ENCODE results near the gene DYNLT3. TPM values are rescaled to one million over a fixed set of nuclear protein-coding genes. Genes with fewer than 3 reads are reported as not detected.

DYNLT3 gene
- polyA plus RNA-seq, 4 donors: 39.0 to 51.3 (median 49.8) TPM

GRCh38 chrX:37846141-37846540 lies 1.2 kb downstream of the DYNLT3 start:
- no peak for DNase-seq (ENCODE audit: low read depth in 4 of 4, low spot score in 3 of 4)

- no peak for DNase-seq (ENCODE audit: low read depth in 4 of 4, low spot score in 3 of 4)
These were observed 2.7 kb downstream of the DYNLT3 start for GRCh38 chrX:37844622-37845021.

- no peak for DNase-seq (ENCODE audit: low read depth in 4 of 4, low spot score in 3 of 4)
These were observed 6.4 kb downstream of the DYNLT3 start for GRCh38 chrX:37840931-37841330.

- no peak for DNase-seq (ENCODE audit: low read depth in 4 of 4, low spot score in 3 of 4)
These were observed 12.4 kb downstream of the DYNLT3 start for GRCh38 chrX:37834937-37835336.

GRCh38 chrX:37830371-37830770 lies 17.0 kb downstream of the DYNLT3 start:
- no peak for DNase-seq (ENCODE audit: low read depth in 4 of 4, low spot score in 3 of 4)

GRCh38 chrX:37829721-37830120 lies 17.6 kb downstream of the DYNLT3 start:
- DNase-seq (ENCODE audit: low read depth in 4 of 4, low spot score in 3 of 4): no peak

GRCh38 chrX:37825215-37825842 lies 22.0 kb downstream of the DYNLT3 start:
- DNase-seq (ENCODE audit: low read depth in 4 of 4, low spot score in 3 of 4): no peak

GRCh38 chrX:37824491-37825214 lies 22.7 kb downstream of the DYNLT3 start:
- no peak for DNase-seq (ENCODE audit: low read depth in 4 of 4, low spot score in 3 of 4)

- no peak for DNase-seq (ENCODE audit: low read depth in 4 of 4, low spot score in 3 of 4)
These were observed 26.7 kb downstream of the DYNLT3 start for GRCh38 chrX:37820646-37821045.

- DNase-seq (ENCODE audit: low read depth in 4 of 4, low spot score in 3 of 4): no peak
These were observed 29.3 kb downstream of the DYNLT3 start for GRCh38 chrX:37818031-37818430.

- DNase-seq (ENCODE audit: low read depth in 4 of 4, low spot score in 3 of 4): no peak
These were observed 29.8 kb downstream of the DYNLT3 start for GRCh38 chrX:37817579-37817978.

GRCh38 chrX:37817176-37817575 lies 30.2 kb downstream of the DYNLT3 start:
- no peak for DNase-seq (ENCODE audit: low read depth in 4 of 4, low spot score in 3 of 4)

GRCh38 chrX:37816766-37817165 lies 30.6 kb downstream of the DYNLT3 start:
- DNase-seq (ENCODE audit: low read depth in 4 of 4, low spot score in 3 of 4): no peak

- no peak for DNase-seq (ENCODE audit: low read depth in 4 of 4, low spot score in 3 of 4)
These were observed 32.0 kb downstream of the DYNLT3 start for GRCh38 chrX:37815366-37815765.

GRCh38 chrX:37813570-37813969 lies 33.8 kb downstream of the DYNLT3 start:
- no peak for DNase-seq (ENCODE audit: low read depth in 4 of 4, low spot score in 3 of 4)

GRCh38 chrX:37812110-37812509 lies 35.3 kb downstream of the DYNLT3 start:
- no peak for DNase-seq (ENCODE audit: low read depth in 4 of 4, low spot score in 3 of 4)

- no peak for DNase-seq (ENCODE audit: low read depth in 4 of 4, low spot score in 3 of 4)
These were observed 37.4 kb downstream of the DYNLT3 start for GRCh38 chrX:37809970-37810369.

- DNase-seq (ENCODE audit: low read depth in 4 of 4, low spot score in 3 of 4): no peak
These were observed 44.3 kb downstream of the DYNLT3 start for GRCh38 chrX:37803057-37803456.

- DNase-seq (ENCODE audit: low read depth in 4 of 4, low spot score in 3 of 4): no peak
These were observed 45.3 kb downstream of the DYNLT3 start for GRCh38 chrX:37802028-37802427.

GRCh38 chrX:37800717-37801116 lies 46.7 kb downstream of the DYNLT3 start:
- DNase-seq (ENCODE audit: low read depth in 4 of 4, low spot score in 3 of 4): no peak

- DNase-seq (ENCODE audit: low read depth in 4 of 4, low spot score in 3 of 4): no peak
These were observed 47.4 kb downstream of the DYNLT3 start for GRCh38 chrX:37799936-37800335.

- no peak for DNase-seq (ENCODE audit: low read depth in 4 of 4, low spot score in 3 of 4)
These were observed 50.6 kb downstream of the DYNLT3 start for GRCh38 chrX:37796805-37797204.
